ENCODE measurements around the gene PCMT1. TPM values are rescaled to one million over a fixed set of nuclear protein-coding genes. Genes with fewer than 3 reads are reported as not detected.

The PCMT1 gene
- total RNA-seq, 1 experiment from 2014 or later: 90.7 TPM

DNA sequence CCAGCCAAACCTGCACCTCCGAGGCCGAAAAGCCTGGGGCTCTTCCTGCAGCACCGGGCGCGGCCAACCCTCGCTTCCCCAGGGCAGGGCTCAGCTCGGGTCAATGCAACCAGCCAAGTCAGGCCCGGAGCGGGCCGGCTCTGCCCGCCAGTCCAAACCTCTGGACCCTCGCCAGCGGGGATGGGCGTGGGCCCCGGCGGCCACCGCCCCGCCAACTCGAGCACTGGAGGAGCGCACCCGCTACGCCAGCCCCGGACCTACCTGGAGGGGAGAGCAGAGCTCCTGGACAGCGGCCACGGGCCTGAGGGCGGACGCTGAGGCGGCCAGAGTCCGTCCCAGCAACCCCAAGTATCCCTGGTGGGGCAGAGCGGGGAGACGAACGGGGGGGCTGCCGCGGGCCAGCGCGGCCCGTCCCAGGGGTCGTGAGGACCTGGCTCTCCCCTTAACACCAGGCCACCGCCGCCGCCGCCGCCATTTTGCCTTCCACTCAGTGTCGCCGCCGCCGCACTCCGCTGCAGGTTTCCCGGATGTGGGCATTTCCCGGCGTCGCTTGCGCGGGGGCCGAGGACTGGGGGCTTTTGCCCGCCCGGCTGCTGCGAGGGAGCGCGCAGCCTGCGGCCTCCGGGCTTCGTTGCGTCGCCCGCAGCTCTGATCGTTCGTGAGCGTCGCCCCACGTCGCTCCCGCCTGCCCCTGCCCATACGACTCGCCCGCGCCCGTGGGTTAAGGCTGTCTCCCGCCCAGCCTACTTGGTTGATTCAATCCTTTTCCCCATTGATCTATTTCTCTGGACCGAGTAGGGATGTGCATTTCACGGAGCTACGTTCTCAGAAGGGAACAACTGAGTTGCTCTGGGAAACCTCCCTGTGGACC is 31.7 kb upstream of the PCMT1 start, which contains the start of gene LATS1 (continued):
- TF ChIP-seq, protein P1, sequence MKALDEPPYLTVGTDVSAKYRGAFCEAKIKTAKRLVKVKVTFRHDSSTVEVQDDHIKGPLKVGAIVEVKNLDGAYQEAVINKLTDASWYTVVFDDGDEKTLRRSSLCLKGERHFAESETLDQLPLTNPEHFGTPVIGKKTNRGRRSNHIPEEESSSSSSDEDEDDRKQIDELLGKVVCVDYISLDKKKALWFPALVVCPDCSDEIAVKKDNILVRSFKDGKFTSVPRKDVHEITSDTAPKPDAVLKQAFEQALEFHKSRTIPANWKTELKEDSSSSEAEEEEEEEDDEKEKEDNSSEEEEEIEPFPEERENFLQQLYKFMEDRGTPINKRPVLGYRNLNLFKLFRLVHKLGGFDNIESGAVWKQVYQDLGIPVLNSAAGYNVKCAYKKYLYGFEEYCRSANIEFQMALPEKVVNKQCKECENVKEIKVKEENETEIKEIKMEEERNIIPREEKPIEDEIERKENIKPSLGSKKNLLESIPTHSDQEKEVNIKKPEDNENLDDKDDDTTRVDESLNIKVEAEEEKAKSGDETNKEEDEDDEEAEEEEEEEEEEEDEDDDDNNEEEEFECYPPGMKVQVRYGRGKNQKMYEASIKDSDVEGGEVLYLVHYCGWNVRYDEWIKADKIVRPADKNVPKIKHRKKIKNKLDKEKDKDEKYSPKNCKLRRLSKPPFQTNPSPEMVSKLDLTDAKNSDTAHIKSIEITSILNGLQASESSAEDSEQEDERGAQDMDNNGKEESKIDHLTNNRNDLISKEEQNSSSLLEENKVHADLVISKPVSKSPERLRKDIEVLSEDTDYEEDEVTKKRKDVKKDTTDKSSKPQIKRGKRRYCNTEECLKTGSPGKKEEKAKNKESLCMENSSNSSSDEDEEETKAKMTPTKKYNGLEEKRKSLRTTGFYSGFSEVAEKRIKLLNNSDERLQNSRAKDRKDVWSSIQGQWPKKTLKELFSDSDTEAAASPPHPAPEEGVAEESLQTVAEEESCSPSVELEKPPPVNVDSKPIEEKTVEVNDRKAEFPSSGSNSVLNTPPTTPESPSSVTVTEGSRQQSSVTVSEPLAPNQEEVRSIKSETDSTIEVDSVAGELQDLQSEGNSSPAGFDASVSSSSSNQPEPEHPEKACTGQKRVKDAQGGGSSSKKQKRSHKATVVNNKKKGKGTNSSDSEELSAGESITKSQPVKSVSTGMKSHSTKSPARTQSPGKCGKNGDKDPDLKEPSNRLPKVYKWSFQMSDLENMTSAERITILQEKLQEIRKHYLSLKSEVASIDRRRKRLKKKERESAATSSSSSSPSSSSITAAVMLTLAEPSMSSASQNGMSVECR (CRISPR knock-in tag; IDR thresholded peaks at IDR 0.05; ENCODE audit: borderline replicate concordance): peak; percentile 81
- TF ChIP-seq, protein P2, sequence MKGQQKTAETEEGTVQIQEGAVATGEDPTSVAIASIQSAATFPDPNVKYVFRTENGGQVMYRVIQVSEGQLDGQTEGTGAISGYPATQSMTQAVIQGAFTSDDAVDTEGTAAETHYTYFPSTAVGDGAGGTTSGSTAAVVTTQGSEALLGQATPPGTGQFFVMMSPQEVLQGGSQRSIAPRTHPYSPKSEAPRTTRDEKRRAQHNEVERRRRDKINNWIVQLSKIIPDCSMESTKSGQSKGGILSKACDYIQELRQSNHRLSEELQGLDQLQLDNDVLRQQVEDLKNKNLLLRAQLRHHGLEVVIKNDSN (CRISPR knock-in tag; IDR thresholded peaks at IDR 0.05): peak; percentile 38; the same call in 1 of the 2 replicates
- TF ChIP-seq, protein P3, sequence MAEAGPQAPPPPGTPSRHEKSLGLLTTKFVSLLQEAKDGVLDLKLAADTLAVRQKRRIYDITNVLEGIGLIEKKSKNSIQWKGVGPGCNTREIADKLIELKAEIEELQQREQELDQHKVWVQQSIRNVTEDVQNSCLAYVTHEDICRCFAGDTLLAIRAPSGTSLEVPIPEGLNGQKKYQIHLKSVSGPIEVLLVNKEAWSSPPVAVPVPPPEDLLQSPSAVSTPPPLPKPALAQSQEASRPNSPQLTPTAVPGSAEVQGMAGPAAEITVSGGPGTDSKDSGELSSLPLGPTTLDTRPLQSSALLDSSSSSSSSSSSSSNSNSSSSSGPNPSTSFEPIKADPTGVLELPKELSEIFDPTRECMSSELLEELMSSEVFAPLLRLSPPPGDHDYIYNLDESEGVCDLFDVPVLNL (CRISPR knock-in tag; IDR thresholded peaks at IDR 0.05; ENCODE audit: borderline replicate concordance, low read depth): no peak
- 0 out of 2 replicates have a peak, but pooled peaks have one; percentile 49 for TF ChIP-seq CBFB (CRISPR knock-in tag; IDR thresholded peaks at IDR 0.05; ENCODE audit: low read depth)
- TF ChIP-seq, protein P4, sequence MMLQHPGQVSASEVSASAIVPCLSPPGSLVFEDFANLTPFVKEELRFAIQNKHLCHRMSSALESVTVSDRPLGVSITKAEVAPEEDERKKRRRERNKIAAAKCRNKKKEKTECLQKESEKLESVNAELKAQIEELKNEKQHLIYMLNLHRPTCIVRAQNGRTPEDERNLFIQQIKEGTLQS (CRISPR knock-in tag; conservative IDR thresholded peaks at IDR 0.05): no peak
- 0 out of 2 replicates have a peak, but pooled peaks have one; percentile 41 for TF ChIP-seq SMAD4 (CRISPR knock-in tag; IDR thresholded peaks at IDR 0.05)
- peak; percentile 52; the same call in 1 of the 2 replicates for TF ChIP-seq SP1 (CRISPR knock-in tag; conservative IDR thresholded peaks at IDR 0.05)
- peak; percentile 81; the same call in 1 of the 2 replicates for TF ChIP-seq FOXP1 (CRISPR knock-in tag; IDR thresholded peaks at IDR 0.05; ENCODE audit: borderline replicate concordance)
- 0 out of 2 replicates have a peak, but pooled peaks have one; percentile 35 for TF ChIP-seq ZNF263 (CRISPR knock-in tag; IDR thresholded peaks at IDR 0.05; ENCODE audit: low read depth)
- TF ChIP-seq, protein P5, sequence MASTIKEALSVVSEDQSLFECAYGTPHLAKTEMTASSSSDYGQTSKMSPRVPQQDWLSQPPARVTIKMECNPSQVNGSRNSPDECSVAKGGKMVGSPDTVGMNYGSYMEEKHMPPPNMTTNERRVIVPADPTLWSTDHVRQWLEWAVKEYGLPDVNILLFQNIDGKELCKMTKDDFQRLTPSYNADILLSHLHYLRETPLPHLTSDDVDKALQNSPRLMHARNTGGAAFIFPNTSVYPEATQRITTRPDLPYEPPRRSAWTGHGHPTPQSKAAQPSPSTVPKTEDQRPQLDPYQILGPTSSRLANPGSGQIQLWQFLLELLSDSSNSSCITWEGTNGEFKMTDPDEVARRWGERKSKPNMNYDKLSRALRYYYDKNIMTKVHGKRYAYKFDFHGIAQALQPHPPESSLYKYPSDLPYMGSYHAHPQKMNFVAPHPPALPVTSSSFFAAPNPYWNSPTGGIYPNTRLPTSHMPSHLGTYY (CRISPR knock-in tag; IDR thresholded peaks at IDR 0.05): peak; percentile 63; the same call in 1 of the 2 replicates
- TF ChIP-seq, protein P6, sequence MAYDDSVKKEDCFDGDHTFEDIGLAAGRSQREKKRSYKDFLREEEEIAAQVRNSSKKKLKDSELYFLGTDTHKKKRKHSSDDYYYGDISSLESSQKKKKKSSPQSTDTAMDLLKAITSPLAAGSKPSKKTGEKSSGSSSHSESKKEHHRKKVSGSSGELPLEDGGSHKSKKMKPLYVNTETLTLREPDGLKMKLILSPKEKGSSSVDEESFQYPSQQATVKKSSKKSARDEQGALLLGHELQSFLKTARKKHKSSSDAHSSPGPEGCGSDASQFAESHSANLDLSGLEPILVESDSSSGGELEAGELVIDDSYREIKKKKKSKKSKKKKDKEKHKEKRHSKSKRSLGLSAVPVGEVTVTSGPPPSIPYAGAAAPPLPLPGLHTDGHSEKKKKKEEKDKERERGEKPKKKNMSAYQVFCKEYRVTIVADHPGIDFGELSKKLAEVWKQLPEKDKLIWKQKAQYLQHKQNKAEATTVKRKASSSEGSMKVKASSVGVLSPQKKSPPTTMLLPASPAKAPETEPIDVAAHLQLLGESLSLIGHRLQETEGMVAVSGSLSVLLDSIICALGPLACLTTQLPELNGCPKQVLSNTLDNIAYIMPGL (CRISPR knock-in tag; IDR thresholded peaks at IDR 0.05): peak; percentile 96
- TF ChIP-seq NR3C1 (CRISPR knock-in tag; conservative IDR thresholded peaks at IDR 0.05; ENCODE audit: low read depth): no peak
- peak; percentile 85; the same call in 1 of the 2 replicates for TF ChIP-seq ESRRA (CRISPR knock-in tag; IDR thresholded peaks at IDR 0.05; ENCODE audit: borderline replicate concordance)
- TF ChIP-seq NR2C2 (CRISPR knock-in tag; IDR thresholded peaks at IDR 0.05): 0 out of 2 replicates have a peak, but pooled peaks have one; percentile 41
- no peak for TF ChIP-seq ZBTB21 (CRISPR knock-in tag; IDR thresholded peaks at IDR 0.05; ENCODE audit: borderline replicate concordance)
- TF ChIP-seq, protein P7, sequence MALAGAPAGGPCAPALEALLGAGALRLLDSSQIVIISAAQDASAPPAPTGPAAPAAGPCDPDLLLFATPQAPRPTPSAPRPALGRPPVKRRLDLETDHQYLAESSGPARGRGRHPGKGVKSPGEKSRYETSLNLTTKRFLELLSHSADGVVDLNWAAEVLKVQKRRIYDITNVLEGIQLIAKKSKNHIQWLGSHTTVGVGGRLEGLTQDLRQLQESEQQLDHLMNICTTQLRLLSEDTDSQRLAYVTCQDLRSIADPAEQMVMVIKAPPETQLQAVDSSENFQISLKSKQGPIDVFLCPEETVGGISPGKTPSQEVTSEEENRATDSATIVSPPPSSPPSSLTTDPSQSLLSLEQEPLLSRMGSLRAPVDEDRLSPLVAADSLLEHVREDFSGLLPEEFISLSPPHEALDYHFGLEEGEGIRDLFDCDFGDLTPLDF (CRISPR knock-in tag; IDR thresholded peaks at IDR 0.05): peak; percentile 61
- peak; percentile 81 for TF ChIP-seq CREM (CRISPR knock-in tag; IDR thresholded peaks at IDR 0.05)
- TF ChIP-seq, protein P8, sequence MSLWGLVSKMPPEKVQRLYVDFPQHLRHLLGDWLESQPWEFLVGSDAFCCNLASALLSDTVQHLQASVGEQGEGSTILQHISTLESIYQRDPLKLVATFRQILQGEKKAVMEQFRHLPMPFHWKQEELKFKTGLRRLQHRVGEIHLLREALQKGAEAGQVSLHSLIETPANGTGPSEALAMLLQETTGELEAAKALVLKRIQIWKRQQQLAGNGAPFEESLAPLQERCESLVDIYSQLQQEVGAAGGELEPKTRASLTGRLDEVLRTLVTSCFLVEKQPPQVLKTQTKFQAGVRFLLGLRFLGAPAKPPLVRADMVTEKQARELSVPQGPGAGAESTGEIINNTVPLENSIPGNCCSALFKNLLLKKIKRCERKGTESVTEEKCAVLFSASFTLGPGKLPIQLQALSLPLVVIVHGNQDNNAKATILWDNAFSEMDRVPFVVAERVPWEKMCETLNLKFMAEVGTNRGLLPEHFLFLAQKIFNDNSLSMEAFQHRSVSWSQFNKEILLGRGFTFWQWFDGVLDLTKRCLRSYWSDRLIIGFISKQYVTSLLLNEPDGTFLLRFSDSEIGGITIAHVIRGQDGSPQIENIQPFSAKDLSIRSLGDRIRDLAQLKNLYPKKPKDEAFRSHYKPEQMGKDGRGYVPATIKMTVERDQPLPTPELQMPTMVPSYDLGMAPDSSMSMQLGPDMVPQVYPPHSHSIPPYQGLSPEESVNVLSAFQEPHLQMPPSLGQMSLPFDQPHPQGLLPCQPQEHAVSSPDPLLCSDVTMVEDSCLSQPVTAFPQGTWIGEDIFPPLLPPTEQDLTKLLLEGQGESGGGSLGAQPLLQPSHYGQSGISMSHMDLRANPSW (CRISPR knock-in tag; conservative IDR thresholded peaks at IDR 0.05; ENCODE audit: low read depth): no peak
- TF ChIP-seq, protein P9, sequence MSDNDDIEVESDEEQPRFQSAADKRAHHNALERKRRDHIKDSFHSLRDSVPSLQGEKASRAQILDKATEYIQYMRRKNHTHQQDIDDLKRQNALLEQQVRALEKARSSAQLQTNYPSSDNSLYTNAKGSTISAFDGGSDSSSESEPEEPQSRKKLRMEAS (CRISPR knock-in tag; IDR thresholded peaks at IDR 0.05): peak; percentile 81

Measured in WTC11 (cell line).